ENCODE results near the gene ARRDC5. TPM values are rescaled to one million over a fixed set of nuclear protein-coding genes. Genes with fewer than 3 reads are reported as not detected.

ARRDC5 gene
- total and polyA plus RNA-seq, 2 of the 8 experiments (the other 6 are each of a cell fraction or from before 2014, with no cell fraction given) = not detected

DNA sequence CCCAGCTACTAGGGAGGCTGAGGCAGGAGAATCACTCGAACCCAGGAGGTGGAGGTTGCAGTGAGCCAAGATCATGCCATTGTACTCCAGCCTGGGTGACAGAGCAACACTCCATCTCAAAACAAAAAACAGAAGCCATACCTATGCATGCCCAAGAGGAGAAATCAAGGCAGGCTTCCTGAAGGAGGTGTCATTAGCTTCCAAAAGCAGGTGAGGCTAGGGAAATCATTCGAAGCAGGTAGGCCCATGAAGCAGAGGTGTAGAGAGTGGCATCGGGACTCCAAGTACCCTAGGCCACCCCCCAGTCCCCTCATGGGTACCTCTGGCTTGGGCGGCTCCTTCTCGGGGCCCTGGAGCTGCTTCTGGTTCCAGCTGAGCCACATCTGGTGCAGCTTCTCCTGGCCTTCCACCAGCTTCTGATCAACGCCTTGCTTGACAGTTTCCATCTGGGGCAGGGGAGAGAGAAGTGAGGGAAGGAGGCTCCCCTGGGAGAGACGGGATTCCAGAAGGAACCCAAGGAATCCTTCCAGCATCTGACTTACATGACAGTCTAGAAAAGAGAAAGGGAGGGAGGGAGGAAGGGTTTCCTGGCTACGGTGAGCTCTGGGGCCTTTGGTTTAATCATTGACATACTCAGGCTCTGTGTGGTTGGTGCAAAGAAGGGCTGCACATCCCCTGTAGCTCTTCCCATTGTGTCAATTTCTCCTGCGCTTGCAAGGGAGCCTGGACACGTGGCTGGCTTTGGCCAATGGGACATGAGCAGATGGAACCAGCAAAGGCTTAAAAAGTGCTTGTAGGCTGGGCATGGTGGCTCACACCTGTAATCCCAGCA is 58.1 kb downstream of the ARRDC5 start:
- Histone ChIP-seq H3K4me2 (ENCODE audit: insufficient read depth in 1 of 2, low read depth in 2 of 2, low read length in 2 of 2) (no peak overlapping the region), H4K8ac (ENCODE audit: extremely low read depth, insufficient read depth, low read length) (no peak overlapping the region), H4K91ac (replicated peaks; ENCODE audit: insufficient read length, low read length) (no peak overlapping the region), H2BK5ac (ENCODE audit: low read depth, low read length) (no peak overlapping the region), H4K5ac (ENCODE audit: insufficient read length, low read depth, low read length) (no peak overlapping the region), H3K79me1 (ENCODE audit: low read depth, low read length) (no peaks in the 10 kb centered on the region), H2BK12ac (ENCODE audit: low read depth, low read length) (no peak overlapping the region), H3K4me1 (replicated peaks in 1 of 4; ENCODE audit: control insufficient read depth in 3 of 4, insufficient read depth in 4 of 4, low read length in 3 of 4) (no peaks in the 10 kb centered on the region), H2AFZ (ENCODE audit: low read length) (no peak overlapping the region), H3K23ac (ENCODE audit: insufficient read length) (no peak overlapping the region), H3K18ac (ENCODE audit: extremely low read depth, low read length) (no peak overlapping the region), H3K79me2 (ENCODE audit: control insufficient read depth in 1 of 2, insufficient read depth in 2 of 2, low read length in 2 of 2) (no peaks in the 10 kb centered on the region), H3K27me3 (replicated peaks in 1 of 4; ENCODE audit: control insufficient read depth in 3 of 4, extremely low read depth in 1 of 4, insufficient read depth in 3 of 4, low read length in 3 of 4) (no peaks in the 10 kb centered on the region), H3K36me3 (ENCODE audit: control insufficient read depth in 2 of 4, insufficient read depth in 4 of 4, low read length in 3 of 4) (peaks cover 9 to 30% (median 22%) of the 10 kb centered on the region in 4 experiments), H2BK20ac (ENCODE audit: low read length) (no peak overlapping the region), H3K9me3 (ENCODE audit: insufficient read depth in 2 of 2, low read depth in 1 of 2, low read length in 1 of 2) (no peaks in the 10 kb centered on the region; a peak in 1 of 4 replicates), H2BK120ac (replicated peaks; ENCODE audit: low read depth, low read length) (no peak overlapping the region), H3K4me3 (ENCODE audit: extremely low read depth in 1 of 4, insufficient read depth in 2 of 4, low read depth in 3 of 4, low read length in 4 of 4) (no peak overlapping the region), H3K9ac (replicated peaks in 1 of 4; ENCODE audit: extremely low read depth in 1 of 4, low read depth in 3 of 4, low read length in 3 of 4) (no peak overlapping the region), H4K20me1 (replicated peaks in 1 of 2; ENCODE audit: control insufficient read depth in 1 of 2, insufficient read depth in 2 of 2, low read length in 2 of 2) (peaks cover 0 to 2% of the 10 kb centered on the region in 2 experiments), H2BK15ac (ENCODE audit: low read length) (no peak overlapping the region), H3K27ac (ENCODE audit: low read depth, low read length) (no peak overlapping the region), H3K23me2 (ENCODE audit: low read depth, low read length) (no peaks in the 10 kb centered on the region), H2AK5ac (ENCODE audit: low read depth, low read length) (no peak overlapping the region), H3K14ac (ENCODE audit: insufficient read length) (no peak overlapping the region), H3K4ac (replicated peaks; ENCODE audit: insufficient read length, low read depth, low read length) (no peak overlapping the region), H3K56ac (replicated peaks; ENCODE audit: insufficient read length, low read depth, low read length) (no peak overlapping the region)
- ChIA-PET POLR2A (ENCODE audit: partially characterized antibody) (interaction anchor here (0.8 kb wide), 1 partner anchor 25 kb away, joined by 3 read pairs; no protein-coding TSS in a partner anchor), CTCF (ENCODE audit: partially characterized antibody) (interaction anchor here (0.6 to 5.2 kb wide), 8 partner anchors 9 to 210 kb away, joined by 3 to 32 read pairs (median 3); no protein-coding TSS in a partner anchor)
- 83% methylated on average over 10 of the region's 10 CpGs; no CpG with 5 or more reads in 1 of the 2 experiments for WGBS, 2 experiments (ENCODE audit: extremely low coverage in 1 of 2, insufficient coverage in 1 of 2, insufficient read length in 1 of 2, insufficient replicate concordance in 2 of 2, low coverage in 1 of 2, low lambda C conversion rate in 2 of 2, missing lambda C conversion rate in 1 of 2)
- FAIRE-seq (no peak), DNase-seq (ENCODE audit: low read depth in 1 of 2, low spot score in 2 of 2) (no peak)
- TF ChIP-seq HDAC2 (IDR thresholded peaks at IDR 0.05; ENCODE audit: borderline replicate concordance in 1 of 2, low read depth in 2 of 2, low read length in 2 of 2) (no peak), CTBP2 (IDR thresholded peaks at IDR 0.05; ENCODE audit: borderline replicate concordance, insufficient read depth, insufficient read length, low read length) (no peak), SRF (IDR thresholded peaks at IDR 0.05; ENCODE audit: low read depth, low read length) (no peak), EZH2 (IDR thresholded peaks at IDR 0.05; ENCODE audit: low read depth, low read length, severe bottlenecking) (no peak), NRF1 (IDR thresholded peaks at IDR 0.05; ENCODE audit: low read depth, low read length) (no peak), GABPA (IDR thresholded peaks at IDR 0.05; ENCODE audit: borderline replicate concordance, insufficient read depth, low read length) (no peak), NANOG (IDR thresholded peaks at IDR 0.05; ENCODE audit: insufficient read depth, low read depth, low read length, poor library complexity, severe bottlenecking) (no peak)

Measured in H1 (cell line).